ENCODE measurements around the gene LPO.
A peak's percentile ranks its signal among the peaks of the same experiment; 100 is the strongest.

Gene LPO

DNA sequence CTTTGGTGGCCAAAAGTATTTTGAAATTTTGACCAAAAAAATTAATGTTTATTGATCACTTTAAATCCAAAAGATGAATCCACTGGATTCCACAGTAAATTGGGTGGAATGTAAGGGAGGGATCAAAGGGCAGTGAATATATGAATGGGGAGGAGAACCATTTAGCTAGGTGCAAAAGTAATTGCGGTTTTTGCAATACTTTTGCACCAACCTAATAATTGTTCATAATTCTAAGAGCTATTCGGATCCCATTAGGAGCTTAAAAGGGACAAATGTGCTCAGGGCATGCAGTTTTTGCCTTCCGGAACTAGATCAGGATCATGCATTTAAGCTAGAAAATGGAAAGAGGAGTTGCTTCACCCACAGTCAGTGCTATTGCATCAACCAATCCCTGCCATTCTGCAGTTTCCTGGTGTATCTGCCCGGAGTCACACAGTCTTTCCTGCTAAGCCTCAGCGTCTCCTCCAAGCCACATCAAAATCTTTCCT lies at the start of gene LPO:
LPO (plus strand) TSS at position 438 of the 488 bp plus-strand sequence. CDS start 4,396 bp downstream, outside the sequence.
- TF ChIP-seq, protein P1, sequence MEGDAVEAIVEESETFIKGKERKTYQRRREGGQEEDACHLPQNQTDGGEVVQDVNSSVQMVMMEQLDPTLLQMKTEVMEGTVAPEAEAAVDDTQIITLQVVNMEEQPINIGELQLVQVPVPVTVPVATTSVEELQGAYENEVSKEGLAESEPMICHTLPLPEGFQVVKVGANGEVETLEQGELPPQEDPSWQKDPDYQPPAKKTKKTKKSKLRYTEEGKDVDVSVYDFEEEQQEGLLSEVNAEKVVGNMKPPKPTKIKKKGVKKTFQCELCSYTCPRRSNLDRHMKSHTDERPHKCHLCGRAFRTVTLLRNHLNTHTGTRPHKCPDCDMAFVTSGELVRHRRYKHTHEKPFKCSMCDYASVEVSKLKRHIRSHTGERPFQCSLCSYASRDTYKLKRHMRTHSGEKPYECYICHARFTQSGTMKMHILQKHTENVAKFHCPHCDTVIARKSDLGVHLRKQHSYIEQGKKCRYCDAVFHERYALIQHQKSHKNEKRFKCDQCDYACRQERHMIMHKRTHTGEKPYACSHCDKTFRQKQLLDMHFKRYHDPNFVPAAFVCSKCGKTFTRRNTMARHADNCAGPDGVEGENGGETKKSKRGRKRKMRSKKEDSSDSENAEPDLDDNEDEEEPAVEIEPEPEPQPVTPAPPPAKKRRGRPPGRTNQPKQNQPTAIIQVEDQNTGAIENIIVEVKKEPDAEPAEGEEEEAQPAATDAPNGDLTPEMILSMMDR (IDR thresholded peaks at IDR 0.05; ENCODE audit: low read depth, low read length), result no peak
- no peak for DNase-seq (ENCODE audit: extremely low read depth, low read depth)

DNA sequence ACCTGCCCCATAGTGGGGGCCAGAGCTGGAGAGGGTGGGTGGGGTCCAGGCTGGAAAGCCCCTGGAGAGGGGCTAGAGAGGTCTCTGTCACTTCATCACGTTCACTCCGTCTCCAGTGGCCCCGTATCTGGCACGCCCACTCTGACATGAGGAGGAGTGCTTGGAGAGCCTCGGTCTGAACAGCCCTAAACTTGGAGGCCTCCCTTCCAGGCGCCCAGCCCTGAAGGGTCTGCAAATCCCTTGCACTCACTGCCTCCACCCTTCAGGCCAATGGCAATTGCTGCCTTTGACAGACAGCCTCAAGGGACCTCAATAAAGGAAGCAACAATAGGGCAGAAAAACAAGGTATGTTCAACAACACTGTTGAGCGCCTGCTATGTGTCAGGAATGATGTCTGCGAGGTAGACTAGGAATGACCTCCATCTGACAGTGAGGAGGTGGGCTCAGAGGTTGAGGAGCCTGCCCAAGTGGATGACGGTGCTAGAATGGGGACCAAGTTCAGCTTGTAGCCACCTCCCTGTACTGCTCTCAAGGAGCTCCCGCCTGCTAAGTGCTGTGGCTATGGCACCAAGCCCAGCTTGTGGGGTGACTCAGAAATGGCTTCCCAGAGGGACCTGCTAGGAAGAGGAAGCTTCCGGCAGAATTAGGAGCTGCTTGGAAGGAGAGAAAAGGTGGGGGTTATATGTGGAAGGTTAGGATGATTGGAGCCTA lies 48.8 kb upstream of the LPO start:
- peak; percentile 14 for DNase-seq (ENCODE audit: extremely low read depth, low read depth)
- TF ChIP-seq, protein P1 (IDR thresholded peaks at IDR 0.05; ENCODE audit: low read depth, low read length), result no peak

DNA sequence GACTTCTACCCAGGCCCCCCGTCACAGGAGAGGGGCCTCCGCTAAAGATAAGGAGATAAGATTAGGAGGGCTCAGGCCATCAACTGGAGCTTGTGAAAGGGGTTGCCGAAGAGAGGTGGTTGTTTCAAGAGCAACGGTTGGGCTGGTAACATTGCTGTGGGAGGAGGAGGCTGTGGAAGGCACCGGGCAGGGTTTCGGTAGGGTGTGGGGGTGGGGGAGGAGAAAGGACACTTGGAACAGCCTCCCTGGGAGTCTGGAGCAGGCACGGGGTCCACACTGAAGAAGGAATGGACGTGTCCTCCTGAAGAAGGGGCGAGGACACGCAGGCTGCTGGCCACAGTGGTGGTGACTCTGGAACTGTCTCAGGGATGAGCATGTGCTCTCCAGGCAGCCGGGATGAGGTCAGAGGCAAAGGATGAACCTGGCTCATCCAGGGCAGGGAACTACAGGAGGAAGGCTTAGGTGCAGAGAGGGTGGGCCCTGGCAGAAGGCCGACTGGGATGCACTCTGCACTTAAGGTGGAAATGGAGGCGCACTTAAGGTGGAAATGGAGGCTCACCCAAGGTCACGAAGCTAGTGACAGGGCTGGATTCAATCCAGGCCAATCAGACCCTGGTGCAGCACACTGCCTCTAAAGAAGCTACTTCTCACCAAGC lies 47.0 kb upstream of the LPO start:
- TF ChIP-seq, protein P1 (IDR thresholded peaks at IDR 0.05; ENCODE audit: low read depth, low read length), result no peak
- DNase-seq (ENCODE audit: extremely low read depth, low read depth), result no peak

DNA sequence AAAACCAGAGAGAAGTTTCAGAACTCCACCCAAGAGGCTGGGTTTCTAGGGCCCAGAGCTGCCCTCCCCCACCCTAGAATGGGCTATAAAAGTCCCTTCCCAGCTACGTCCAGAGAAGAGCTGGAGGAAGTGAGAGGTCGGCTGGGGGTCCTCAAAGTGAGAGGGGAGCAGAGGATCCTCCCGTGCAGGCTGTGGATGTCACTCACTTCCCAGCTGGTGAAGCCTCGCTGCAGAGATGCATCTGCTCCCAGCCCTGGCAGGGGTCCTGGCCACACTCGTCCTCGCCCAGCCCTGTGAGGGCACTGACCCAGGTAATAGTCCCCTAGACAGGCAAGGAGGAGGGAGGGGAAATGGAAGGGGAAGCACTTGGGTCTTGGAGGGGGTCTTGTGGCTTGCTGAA lies 45.8 kb upstream of the LPO start, which contains the start of gene EPX:
EPX (plus strand) TSS at position 115 of the 400 bp plus-strand sequence; CDS start at position 236, 121 bp downstream.
- TF ChIP-seq, protein P1 (IDR thresholded peaks at IDR 0.05; ENCODE audit: low read depth, low read length), result no peak
- DNase-seq (ENCODE audit: extremely low read depth, low read depth), result no peak

DNA sequence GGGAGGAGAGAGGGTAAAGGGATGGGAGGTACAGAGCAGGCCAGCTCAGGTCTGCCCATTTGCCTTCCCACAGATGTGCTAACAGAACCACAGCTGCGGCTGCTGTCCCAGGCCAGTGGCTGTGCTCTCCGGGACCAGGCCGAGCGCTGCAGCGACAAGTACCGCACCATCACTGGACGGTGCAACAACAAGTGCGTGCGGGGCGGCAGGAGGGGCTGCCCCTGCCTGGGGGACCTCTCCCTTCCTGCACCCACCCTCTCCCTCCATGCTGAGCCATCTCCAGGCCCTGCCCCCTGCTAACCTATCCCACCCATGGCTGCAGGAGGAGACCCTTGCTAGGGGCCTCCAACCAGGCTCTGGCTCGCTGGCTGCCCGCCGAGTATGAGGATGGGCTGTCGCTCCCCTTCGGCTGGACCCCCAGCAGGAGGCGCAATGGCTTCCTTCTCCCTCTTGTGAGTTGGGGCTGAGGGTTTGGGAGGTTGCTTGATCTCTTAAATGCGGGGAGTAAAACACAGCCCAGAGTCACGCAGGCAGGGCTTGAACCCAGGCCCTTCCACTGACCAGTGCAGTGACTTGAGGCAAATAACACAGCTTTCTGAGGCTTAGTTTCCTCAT lies 44.6 kb upstream of the LPO start:
- TF ChIP-seq, protein P1 (IDR thresholded peaks at IDR 0.05; ENCODE audit: low read depth, low read length), result no peak
- DNase-seq (ENCODE audit: extremely low read depth, low read depth), result no peak

DNA sequence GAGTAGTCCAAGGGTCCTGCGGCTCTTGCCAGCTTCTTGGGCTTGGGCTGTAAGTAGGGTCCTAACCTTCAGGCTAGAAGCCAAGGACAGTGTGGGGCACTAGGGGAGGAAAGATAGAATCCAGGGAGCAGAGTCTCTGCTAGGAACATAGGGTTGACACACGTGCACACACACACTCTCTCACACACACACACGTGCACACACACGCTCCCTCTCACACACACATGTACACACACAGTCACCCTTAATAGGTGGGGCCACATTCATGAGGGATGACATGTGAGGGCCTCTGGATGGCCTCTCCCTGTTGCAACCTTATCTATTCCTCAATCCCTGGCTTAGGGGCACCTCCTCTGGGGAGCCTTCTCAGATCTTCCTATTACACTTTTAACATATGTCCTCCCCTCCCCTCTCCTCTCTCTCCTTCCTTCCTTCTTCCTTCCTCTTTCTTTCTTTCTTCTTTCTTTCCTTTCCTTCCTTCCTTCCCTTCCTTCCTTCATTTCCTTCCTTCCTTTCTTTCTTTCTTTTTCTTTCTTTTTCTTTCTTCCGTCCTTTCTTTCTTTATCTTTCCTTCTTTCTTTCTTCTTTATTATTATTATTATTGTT lies 42.8 kb upstream of the LPO start:
- TF ChIP-seq, protein P1 (IDR thresholded peaks at IDR 0.05; ENCODE audit: low read depth, low read length), result no peak

More for the DNA sequence above, 42.8 kb upstream of the LPO start:
- no peak for DNase-seq (ENCODE audit: extremely low read depth, low read depth)

Data from AG09319 (cell line).